KBM-7 (cell line): ENCODE results near the gene RASGRF1.
"Not testable (repeated sequence)": the region's sequence is repeated elsewhere in the genome, so short reads cannot be mapped to it uniquely, and the experiment has no call there.

Experiments
- DNase-seq: peaks from one replicate; pipeline ENCODE4 v3.0.0-alpha.2; 2015
- in situ Hi-C: fragments of 300-500 bp; cut with MboI; formaldehyde crosslinking; loops from 2 replicates; pipeline ENCODE4 v1.14.3; 2020; ENCODE audit warnings: low sequenced_read_pairs, low pct_unique_long_range_greater_than_20kb, mixed read lengths

RASGRF1 gene

GRCh38 chr15:78995921-78996893, 94.4 kb downstream of the RASGRF1 start:
- in situ Hi-C loops: no loop called here

DNA sequence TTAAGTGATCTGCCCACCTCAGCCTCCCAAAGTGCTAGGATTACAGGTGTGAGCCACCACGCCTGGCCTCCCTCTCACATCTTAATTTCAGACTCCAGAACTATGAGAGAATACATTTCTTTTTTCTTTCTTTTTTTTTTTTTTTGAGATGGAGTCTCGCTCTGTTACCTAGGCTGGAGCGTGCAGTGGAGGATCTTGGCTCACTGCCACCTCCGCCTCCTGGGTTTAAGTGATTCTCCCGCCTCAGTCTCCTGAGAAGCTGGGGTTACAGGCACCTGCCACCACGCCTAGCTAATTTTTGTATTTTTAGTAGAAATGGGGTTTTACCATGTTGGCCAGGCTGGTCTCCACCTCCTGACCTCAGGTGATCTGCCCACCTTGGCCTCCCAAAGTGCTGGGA, 95.4 kb downstream of the RASGRF1 start:
- in situ Hi-C loops, DNase-seq: not testable (repeated sequence)

More at GRCh38 chr15:78995921-78996893, 94.4 kb downstream of the RASGRF1 start:
- DNase-seq: no peak

DNA sequence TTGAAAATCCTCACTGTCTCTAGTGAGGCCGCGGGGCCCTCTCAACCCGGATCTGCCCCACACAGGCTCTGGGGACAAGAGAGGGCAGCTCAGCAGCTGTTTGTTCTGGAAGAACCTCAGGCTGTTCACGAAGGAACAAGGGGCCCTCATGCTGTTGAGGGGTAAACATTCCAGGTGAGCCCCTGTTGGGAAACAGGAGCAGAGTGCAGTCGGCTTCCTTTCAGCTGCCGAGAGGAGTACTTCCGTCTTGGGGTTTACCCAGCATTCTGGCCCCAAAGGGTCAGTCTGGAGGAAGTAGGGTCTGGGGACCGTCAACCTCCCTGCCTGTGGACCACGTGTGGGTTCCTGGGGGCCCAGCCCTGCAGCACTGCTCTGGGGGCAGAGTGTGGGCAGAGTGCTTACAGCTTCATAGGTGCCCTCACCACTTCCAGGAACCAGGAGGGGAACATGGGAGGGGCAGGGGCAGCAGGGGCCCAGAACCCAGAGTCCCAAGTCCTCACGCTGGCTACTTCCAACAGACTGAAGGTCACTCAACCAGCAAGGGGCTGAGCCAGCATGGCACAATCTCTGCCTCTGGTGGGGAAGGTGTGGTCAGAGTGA, 96.5 kb downstream of the RASGRF1 start:
- no peak for DNase-seq
- in situ Hi-C loops: no loop called here

DNA sequence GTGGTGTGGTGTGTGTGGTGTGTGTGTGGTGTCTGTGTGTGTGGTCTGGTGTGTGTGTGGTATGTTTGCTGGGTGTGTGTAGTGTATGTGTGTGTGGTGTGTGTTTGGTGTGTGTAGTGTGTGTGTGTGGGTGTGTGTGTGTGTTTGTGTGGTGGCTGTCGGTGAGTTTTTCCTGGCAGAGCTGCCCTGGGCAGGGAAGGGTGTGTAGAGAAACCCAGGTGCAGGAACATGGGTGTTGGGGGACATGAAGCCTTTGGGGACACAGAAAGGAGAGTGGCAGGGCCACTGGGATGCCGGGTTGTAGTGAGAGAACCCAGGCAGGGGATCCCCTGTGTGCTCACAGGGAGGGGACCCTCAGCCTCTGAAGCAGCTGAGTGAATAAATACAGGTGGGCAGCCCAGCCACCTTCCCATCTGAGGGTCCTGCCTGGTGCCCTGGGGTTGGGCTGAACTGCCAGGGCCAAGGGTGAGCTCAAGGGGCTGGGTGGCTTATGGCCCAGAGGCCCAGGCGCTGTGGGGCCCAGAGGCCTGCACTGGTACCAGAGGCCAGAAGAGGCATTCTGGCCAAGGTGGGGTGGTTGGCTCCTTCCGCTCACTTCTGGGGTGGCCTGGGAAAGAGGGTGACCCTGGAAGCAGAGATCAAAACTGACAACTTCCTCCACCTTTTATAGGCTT, 97.2 kb downstream of the RASGRF1 start:
- DNase-seq: no peak
- in situ Hi-C loops: no loop called here

- peak; percentile 37 for DNase-seq
- in situ Hi-C loops: no loop called here
Measured at GRCh38 chr15:78992416-78993256, 97.9 kb downstream of the RASGRF1 start.

GRCh38 chr15:78991879-78992278, 98.7 kb downstream of the RASGRF1 start:
- in situ Hi-C loops: no loop called here

DNA sequence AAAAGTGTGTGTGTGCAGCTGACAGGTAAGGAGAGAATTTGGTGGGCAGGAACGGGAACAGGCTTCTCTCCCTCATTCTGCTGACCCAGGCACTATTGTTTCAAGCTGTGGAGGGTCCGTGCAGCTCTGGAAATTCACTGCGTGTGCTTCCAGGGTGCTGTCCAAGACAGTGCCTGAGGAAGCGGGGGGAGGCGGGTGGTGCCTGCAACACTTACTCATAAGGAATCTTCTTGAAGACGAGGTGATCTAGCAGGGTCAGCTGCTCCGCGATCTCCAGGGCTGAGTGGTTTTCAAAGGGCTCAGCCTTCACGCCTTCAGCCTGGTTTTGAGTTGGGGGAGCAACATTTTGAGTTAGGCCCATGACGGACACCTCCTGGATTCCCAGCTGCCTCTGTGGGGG, 99.1 kb downstream of the RASGRF1 start:
- in situ Hi-C loops: no loop called here
- DNase-seq: no peak

More at GRCh38 chr15:78991879-78992278, 98.7 kb downstream of the RASGRF1 start:
- DNase-seq: no peak

- in situ Hi-C loops: no loop called here
- DNase-seq: no peak
Measured at GRCh38 chr15:78990278-78990677, 100.3 kb downstream of the RASGRF1 start.

DNA sequence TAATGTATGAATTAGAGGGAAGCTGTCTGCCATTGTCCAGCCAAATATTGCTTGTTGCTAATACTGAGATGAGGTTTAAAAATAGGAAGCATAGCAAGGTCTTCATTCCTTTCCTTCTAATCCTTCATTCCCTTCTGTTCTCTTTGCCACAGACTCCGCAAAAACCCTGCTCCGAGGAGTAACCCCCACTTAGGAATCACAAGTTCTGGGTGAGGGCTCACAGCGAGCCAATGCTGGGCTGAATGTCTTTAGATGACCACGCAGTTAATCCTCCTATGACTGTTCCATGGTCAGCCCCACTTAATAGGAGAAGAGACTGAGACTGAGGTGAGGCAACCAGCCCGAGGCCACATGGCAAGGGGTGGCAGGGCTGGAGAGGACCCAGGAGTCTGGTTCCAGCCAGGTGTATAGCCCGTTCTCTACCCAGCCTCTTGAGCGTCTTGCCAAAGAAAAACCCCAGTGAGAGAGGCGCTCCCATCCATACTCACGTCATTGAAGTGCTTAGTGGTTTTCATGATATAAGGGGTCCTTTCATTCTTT, 100.8 kb downstream of the RASGRF1 start:
- in situ Hi-C loops: no loop called here

GRCh38 chr15:78988361-78988911, 102.1 kb downstream of the RASGRF1 start:
- in situ Hi-C loops: no loop called here
- peak; percentile 93 for DNase-seq

More for the DNA sequence above, 100.8 kb downstream of the RASGRF1 start:
- no peak for DNase-seq

DNA sequence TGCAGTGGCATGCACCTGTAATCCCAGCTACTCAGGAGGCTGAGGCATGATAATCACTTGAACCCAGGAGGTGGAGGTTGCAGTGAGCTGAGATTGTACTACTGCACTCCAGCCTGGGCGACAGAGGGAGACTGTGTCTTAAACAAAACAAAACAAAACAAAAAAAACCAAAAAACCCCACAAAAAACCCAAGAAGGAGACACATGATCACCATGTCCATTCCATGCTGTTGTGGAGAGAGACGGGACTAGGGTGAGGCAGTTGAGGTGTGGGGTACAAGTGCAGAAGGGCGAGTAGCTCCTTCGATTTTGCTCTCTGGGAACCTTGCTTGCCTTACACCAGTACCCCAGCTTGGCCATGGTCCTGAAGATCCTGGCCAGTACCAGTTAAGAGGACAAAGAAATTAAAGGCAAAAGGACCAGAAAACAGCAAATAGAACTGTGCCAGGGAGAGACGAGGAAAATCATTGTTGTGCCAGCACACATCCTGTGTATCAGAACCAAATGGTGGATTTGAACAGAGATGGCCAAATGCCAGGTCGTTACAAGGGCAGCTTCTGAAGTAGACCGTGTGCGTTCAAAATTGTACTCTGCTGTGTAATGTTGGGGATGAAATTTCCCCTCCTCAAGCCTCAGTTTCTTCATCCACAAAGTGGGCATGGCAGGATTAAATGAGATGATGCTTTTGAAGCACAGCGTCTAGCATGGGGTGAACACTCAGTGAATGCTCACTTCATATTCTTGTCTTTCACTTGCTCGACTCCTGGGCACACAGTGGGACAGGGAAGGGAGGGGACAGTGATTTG, 102.8 kb downstream of the RASGRF1 start:
- DNase-seq: no peak
- in situ Hi-C loops: no loop called here

- DNase-seq: no peak
- in situ Hi-C loops: no loop called here
Measured at GRCh38 chr15:78985859-78986475, 104.6 kb downstream of the RASGRF1 start.

DNA sequence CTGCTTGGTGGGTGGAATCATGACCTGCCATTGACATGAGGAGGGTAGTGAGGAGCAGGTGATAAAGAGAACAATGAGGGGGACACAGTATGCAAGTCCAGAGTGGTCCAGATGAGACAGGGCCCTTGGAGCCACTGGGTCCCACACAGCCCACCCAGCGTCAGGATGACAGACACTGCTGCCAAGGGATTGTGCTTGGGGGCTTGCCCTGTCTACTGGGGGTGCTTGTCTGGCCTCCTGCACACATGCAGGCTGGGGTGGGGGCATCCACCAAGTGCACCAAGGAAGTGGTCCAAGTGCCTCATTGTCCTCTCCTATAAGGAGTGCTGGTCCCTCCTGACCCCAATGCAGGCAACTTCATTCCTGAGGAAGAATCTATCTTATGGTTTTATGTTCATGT, 106.5 kb downstream of the RASGRF1 start:
- no peak for DNase-seq
- in situ Hi-C loops: no loop called here

DNA sequence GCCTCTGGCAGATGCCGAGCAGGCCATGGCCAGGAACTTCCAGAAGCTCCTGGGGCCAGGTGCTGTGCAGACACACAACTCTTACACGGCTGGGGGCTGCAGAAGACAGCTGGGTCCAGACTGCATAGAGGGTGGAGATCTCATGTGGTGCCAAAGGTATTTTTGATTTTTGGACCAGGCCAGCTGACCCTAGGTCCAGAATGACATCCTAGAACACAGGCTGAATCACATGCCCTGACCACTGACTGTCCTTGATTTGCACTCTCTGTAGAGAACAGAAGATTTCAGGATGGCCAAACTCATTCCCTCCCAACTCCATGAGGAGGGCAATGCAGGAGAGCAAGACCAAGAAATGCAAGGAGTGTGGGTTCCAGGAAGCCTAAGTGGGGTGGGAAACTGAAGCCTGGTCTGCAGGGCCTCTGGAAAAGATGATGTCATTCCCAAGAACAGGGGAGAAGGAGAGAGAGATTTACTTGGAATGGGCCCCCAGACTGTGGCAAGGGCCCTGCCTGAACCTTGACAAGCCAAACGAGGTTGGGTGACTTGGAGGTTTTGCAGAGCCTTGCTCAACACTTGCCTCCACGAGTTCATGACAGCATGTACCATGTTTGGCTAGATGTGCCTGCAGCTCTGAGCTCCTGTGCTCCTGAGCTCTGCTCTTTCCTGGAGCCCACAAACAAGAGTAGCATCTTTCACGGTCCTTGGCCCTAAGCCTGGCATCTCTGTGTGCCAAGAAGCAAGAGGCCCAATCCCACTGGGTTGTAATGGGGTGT, 107.2 kb downstream of the RASGRF1 start:
- in situ Hi-C loops: no loop called here
- no peak for DNase-seq

- in situ Hi-C loops: no loop called here
- DNase-seq: peak; percentile 40
Measured at GRCh38 chr15:78982736-78983135, 107.8 kb downstream of the RASGRF1 start.

- in situ Hi-C loops: no loop called here
- DNase-seq: no peak
Measured at GRCh38 chr15:78981532-78982313, 108.9 kb downstream of the RASGRF1 start.
